Osteoblast (primary cell): ENCODE measurements around the gene PDE4B. TPM values are rescaled to one million over a fixed set of nuclear protein-coding genes. Genes with fewer than 3 reads are reported as not detected.
A peak's percentile ranks its signal among the peaks of the same experiment; 100 is the strongest.

Experiments
- DNase-seq: peaks from one replicate; pipeline ENCODE4 v3.0.0; 2011; ENCODE audit warnings: low spot score, mixed read lengths; ENCODE audit not compliant: insufficient read length; ENCODE audit errors: missing footprints
- H2AFZ ChIP-seq: 2 replicates; pipeline ENCODE4 v1.6.0; 2011; ENCODE audit warnings: mild to moderate bottlenecking, low read length
- H3K27ac ChIP-seq: 2 replicates; pipeline ENCODE4 v1.5.1; 2011; ENCODE audit warnings: mild to moderate bottlenecking, low read depth, low read length, moderate library complexity
- H3K27me3 ChIP-seq: 2 replicates; pipeline ENCODE4 v1.6.0; 2012; ENCODE audit warnings: mild to moderate bottlenecking, control low read depth, inconsistent platforms, low read length, moderate library complexity; ENCODE audit not compliant: insufficient read depth
- H3K36me3 ChIP-seq: 2 replicates; pipeline ENCODE4 v1.5.1; 2011; ENCODE audit warnings: mild to moderate bottlenecking, low read length, control low read depth, moderate library complexity; ENCODE audit not compliant: insufficient read depth
- H3K4me1 ChIP-seq: 2 replicates; pipeline ENCODE4 v1.5.1; 2011; ENCODE audit warnings: mild to moderate bottlenecking, low read length, control low read depth, moderate library complexity; ENCODE audit not compliant: insufficient read depth
- H3K4me2 ChIP-seq: 2 replicates; pipeline ENCODE4 v1.6.0; 2011; ENCODE audit warnings: mild to moderate bottlenecking, low read length; ENCODE audit not compliant: insufficient read depth
- H3K4me3 ChIP-seq: fragments of 200-600 bp; sonication (generic); 3 replicates; pipeline ENCODE4 v1.5.1; 2012; ENCODE audit warnings: mild to moderate bottlenecking, low read length, inconsistent platforms; ENCODE audit not compliant: insufficient read depth
- H3K79me2 ChIP-seq: 2 replicates; pipeline ENCODE4 v1.6.0; 2012; ENCODE audit warnings: mild to moderate bottlenecking, low read length, control low read depth, inconsistent platforms; ENCODE audit not compliant: insufficient read depth
- H3K9me3 ChIP-seq: 2 replicates; pipeline ENCODE4 v1.5.1; 2011; ENCODE audit warnings: low read depth, low read length, control low read depth
- H4K20me1 ChIP-seq: 2 replicates; pipeline ENCODE4 v1.6.0; 2012; ENCODE audit warnings: mild to moderate bottlenecking, low read length, control low read depth; ENCODE audit not compliant: insufficient read depth
- CTCF ChIP-seq: IDR thresholded peaks from 2 replicates; pipeline ENCODE4 v1.5.1; 2011; ENCODE audit warnings: mild to moderate bottlenecking, low read depth, low read length, moderate library complexity; ENCODE audit errors: extremely low read depth
- total RNA-seq: library from RNA; depleted of rRNA; stranded (reverse); fragments of >200 nt; gene quantifications from 2 replicates; pipeline ENCODE4 v1.2.3, GENCODE V29; 2012

The PDE4B gene
- total RNA-seq, 1 donor, result 21.4 TPM

GRCh38 chr1:65832296-65832695 lies 39.6 kb downstream of the PDE4B start:
- Histone ChIP-seq H3K36me3 (no peaks in the 10 kb centered on the region), H3K4me3 (no peak overlapping the region), H3K4me2 (peak overlapping the region; percentile 24), H3K4me1 (peaks cover 30% of the 10 kb centered on the region), H4K20me1 (no peaks in the 10 kb centered on the region), H3K9me3 (no peaks in the 10 kb centered on the region), H3K27me3 (no peaks in the 10 kb centered on the region), H3K79me2 (peaks cover 13% of the 10 kb centered on the region), H3K27ac (peak overlapping the region; percentile 56), H2AFZ (no peak overlapping the region)
- no peak for TF ChIP-seq CTCF
- DNase-seq, result peak; percentile 62

GRCh38 chr1:65836686-65837085 lies 44.0 kb downstream of the PDE4B start:
- TF ChIP-seq CTCF, result no peak
- peaks cover 12% of the 10 kb centered on the region for H3K79me2 ChIP-seq
- H3K4me2 ChIP-seq, result no peak overlapping the region
- DNase-seq, result no peak
- H3K27ac ChIP-seq, result no peak overlapping the region
- H3K27me3 ChIP-seq, result no peaks in the 10 kb centered on the region
- peaks cover 13% of the 10 kb centered on the region for H3K4me1 ChIP-seq
- no peak overlapping the region for H2AFZ ChIP-seq
- no peaks in the 10 kb centered on the region for H4K20me1 ChIP-seq
- H3K4me3 ChIP-seq, result no peak overlapping the region
- H3K36me3 ChIP-seq, result no peaks in the 10 kb centered on the region
- no peaks in the 10 kb centered on the region for H3K9me3 ChIP-seq

- peaks cover 22% of the 10 kb centered on the region for H3K79me2 ChIP-seq
- H3K36me3 ChIP-seq, result no peaks in the 10 kb centered on the region
- H3K27me3 ChIP-seq, result no peaks in the 10 kb centered on the region
- H3K27ac ChIP-seq, result no peak overlapping the region
- DNase-seq, result no peak
- no peak overlapping the region for H3K4me3 ChIP-seq
- H3K9me3 ChIP-seq, result no peaks in the 10 kb centered on the region
- H2AFZ ChIP-seq, result no peak overlapping the region
- no peak overlapping the region for H3K4me2 ChIP-seq
- H4K20me1 ChIP-seq, result no peaks in the 10 kb centered on the region
- peaks cover 7% of the 10 kb centered on the region for H3K4me1 ChIP-seq
- no peak for TF ChIP-seq CTCF
Measured at GRCh38 chr1:65840683-65841082, 48.0 kb downstream of the PDE4B start.

DNA sequence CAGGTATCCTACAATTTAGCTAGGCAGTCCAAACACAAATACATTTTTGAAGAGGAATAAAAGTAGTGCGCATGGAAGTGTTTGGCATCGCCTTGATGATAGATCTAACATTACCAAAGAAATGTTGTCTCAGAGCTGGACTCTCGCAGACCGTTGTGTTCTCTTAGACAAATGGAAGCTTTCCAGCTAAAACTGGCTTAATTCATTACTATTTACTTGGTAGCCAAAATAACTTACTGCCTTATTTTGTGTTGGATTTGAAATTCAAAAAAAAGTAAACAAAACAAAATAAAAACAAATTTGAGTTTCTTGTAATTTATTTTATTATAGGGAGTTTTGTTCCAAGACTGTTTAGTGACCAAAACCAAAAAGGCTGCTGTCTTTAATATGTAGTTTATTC lies 51.6 kb downstream of the PDE4B start:
- Histone ChIP-seq H3K79me2 (peaks cover 23% of the 10 kb centered on the region), H3K4me1 (peaks cover 7% of the 10 kb centered on the region), H3K4me3 (no peak overlapping the region), H3K4me2 (peak overlapping the region; percentile 63), H3K27me3 (no peaks in the 10 kb centered on the region), H4K20me1 (no peaks in the 10 kb centered on the region), H3K27ac (no peak overlapping the region), H2AFZ (peak overlapping the region; percentile 6), H3K36me3 (no peaks in the 10 kb centered on the region), H3K9me3 (no peaks in the 10 kb centered on the region)
- no peak for TF ChIP-seq CTCF
- DNase-seq, result no peak
